ENCODE results near the gene RASGRF1.

Gene RASGRF1

DNA sequence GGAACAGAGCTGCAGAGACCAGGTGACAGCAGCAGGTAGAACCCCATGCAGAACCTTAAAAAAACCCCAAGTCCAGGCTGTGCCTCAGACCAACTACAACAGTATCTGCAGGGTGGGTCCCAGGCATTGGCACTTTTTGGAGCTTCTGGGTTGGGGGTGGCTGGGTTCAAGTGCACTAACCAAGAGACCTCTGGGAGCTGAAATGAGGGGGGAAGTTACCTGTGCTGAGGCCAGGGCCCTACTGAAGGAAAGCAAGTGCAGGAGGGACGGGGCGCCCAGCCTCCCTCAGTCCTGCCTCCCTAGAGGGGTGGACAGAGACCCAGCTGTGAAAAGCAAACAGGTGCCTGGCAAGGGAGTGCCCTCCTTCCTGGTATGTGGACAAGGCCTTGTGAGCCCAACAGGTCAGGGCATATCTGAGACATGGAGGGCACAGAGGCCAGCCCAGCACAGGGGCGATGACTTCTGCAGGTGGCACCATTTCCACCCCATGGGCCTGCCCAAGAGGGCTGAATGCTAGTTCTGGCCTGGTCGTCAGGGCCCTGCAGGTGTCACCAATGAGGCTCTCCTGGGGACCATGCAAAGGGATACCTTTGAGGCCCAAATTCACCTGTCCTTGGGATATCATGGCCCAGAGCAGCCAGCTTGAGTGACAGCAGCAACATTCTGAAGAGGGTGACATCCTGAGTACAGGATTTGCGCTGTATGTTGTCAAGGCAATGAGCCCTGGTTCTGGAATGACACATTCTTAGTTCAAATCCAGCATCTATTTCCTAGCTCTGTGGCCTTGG is 164.4 kb downstream of the RASGRF1 start:
- TF ChIP-seq, protein P1, sequence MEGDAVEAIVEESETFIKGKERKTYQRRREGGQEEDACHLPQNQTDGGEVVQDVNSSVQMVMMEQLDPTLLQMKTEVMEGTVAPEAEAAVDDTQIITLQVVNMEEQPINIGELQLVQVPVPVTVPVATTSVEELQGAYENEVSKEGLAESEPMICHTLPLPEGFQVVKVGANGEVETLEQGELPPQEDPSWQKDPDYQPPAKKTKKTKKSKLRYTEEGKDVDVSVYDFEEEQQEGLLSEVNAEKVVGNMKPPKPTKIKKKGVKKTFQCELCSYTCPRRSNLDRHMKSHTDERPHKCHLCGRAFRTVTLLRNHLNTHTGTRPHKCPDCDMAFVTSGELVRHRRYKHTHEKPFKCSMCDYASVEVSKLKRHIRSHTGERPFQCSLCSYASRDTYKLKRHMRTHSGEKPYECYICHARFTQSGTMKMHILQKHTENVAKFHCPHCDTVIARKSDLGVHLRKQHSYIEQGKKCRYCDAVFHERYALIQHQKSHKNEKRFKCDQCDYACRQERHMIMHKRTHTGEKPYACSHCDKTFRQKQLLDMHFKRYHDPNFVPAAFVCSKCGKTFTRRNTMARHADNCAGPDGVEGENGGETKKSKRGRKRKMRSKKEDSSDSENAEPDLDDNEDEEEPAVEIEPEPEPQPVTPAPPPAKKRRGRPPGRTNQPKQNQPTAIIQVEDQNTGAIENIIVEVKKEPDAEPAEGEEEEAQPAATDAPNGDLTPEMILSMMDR (IDR thresholded peaks at IDR 0.05; ENCODE audit: low read depth, low read length), result no peak
- H3K4me3 ChIP-seq (ENCODE audit: low read depth, low read length), result no peak overlapping the region

DNA sequence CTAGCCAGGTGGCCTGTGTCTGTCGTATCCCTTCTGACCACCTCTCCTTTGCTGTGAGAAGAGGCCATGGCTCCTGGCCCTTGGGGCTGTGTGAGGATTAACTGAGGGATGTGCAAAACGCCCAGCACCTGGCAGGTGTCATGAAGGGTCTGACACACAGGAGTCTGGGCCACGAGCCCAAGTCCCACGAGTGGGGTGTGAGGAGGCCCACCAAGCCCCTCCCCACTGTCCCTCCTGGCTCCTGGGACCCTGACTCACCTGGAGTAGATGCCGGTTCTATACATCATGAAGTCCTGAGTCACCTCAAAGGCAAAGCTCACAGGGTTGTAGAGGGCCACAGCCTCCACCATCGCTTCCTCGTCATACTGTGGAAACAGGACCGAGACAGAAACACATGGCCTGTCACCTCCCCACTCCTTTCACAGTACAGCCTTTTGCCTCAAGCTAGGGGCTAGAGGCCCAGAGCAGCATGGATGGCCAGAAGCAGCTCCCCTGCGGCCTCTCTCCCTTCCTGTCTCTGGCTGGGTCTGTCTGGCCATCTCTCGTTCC is 165.4 kb downstream of the RASGRF1 start:
- H3K4me3 ChIP-seq (ENCODE audit: low read depth, low read length), result no peak overlapping the region
- TF ChIP-seq, protein P1 (IDR thresholded peaks at IDR 0.05; ENCODE audit: low read depth, low read length), result no peak

DNA sequence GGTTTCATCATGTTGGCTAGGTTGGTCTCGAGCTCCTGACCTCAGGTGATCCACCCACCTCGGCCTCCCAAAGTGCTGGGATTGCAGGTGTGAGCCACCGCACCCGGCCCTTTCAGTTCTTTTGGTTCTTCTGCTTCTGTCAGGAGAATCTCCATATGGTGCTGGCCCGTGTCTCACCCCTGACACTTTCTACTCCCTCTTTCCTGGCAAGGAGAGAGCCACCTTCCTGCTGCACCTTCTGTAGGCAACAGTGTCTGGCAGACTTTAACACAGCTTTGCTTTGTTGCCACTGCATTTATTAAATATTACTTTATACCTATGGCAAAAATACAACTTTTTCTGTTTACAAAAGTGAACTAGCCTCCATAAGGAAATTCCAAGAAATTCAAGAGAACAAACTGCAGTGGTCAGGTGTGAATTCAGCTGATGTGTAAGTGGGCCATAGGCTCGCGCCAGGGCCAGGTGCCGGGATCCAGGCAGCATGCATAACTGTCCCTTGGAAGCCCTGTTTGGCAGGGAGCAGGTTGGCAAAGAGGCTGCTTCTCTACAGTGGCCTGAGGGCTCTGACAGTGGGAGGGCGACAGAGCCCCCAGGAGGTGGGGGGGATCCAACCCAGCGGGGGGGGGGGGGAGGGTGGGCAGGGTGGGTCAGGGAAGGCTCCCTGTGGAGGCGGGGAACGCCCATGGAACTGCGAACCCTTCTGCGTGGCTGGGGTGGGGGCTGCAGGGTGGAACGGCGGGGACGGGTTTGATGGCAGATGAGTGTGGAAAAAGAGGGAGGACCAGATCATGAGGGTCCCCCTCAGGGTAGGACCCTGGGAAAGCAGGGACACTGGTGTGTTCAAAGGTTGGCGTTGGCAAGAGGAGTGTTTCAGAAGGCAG is 166.9 kb downstream of the RASGRF1 start:
- TF ChIP-seq, protein P1 (IDR thresholded peaks at IDR 0.05; ENCODE audit: low read depth, low read length), result no peak
- H3K4me3 ChIP-seq (ENCODE audit: low read depth, low read length), result no peak overlapping the region

DNA sequence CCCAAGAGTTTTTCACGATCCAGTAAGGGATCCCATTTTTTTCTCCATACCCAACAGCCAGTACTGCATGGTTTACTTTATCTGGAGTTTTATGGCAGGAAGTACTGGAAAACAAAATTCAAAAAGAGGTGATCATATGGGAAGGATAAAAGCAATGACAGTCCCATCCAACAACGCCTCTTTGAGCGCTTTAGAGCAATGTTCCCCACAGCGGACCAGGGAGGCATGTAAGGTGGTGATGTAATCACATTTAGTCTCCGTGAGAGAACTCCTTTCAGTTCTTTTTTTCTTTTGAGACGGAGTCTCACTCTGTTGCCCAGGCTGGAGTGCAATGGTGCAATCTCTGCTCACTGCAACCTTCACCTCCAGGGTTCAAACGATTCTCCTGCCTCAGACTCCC is 167.6 kb downstream of the RASGRF1 start:
- no peak overlapping the region for H3K4me3 ChIP-seq (ENCODE audit: low read depth, low read length)
- TF ChIP-seq, protein P1 (IDR thresholded peaks at IDR 0.05; ENCODE audit: low read depth, low read length), result no peak

DNA sequence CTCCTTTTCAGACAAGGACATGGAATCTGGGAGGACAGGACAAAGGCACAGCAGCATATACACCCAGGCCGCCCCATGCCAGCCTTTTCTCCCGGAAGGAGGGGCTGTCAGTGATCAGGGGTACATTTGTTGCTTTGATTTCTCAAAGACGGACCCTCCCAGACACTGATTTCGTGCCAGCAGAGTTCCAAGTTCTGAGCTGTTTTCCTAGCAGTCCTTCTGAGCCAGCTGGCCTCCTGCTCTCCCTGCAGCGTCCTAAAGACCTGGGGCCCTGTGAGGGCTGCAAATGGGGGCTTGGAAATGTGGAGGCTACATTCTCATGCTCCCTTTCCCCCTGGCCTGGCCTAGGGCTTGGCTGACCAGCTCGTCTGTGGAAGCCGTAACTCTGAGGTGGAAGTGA is 168.1 kb downstream of the RASGRF1 start:
- TF ChIP-seq, protein P1 (IDR thresholded peaks at IDR 0.05; ENCODE audit: low read depth, low read length), result no peak
- no peak overlapping the region for H3K4me3 ChIP-seq (ENCODE audit: low read depth, low read length)

DNA sequence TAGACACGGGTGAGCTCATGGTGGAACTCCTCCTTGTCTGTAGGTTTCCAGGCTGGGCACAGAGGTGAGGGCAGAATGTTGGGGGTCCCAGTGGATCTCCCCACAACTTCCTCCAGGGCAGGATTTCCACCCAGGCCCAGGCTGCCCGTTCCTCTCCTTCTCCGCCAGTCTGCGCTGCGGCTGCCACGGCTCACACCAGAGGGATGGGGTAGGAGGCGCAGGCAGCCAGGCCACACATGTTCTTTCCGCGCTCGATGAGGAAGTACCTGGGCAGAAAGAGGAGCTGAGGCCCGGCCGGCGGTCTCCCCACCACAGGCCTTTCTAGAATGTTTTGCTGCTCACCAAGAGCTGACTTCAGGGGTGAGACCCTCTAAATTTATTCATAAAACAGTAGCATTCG is 168.6 kb downstream of the RASGRF1 start:
- H3K4me3 ChIP-seq (ENCODE audit: low read depth, low read length), result no peak overlapping the region
- TF ChIP-seq, protein P1 (IDR thresholded peaks at IDR 0.05; ENCODE audit: low read depth, low read length), result no peak

Measured in WI38 (cell line).